HFFc6 (cell line): ENCODE results near the gene MKRN2. TPM values are rescaled to one million over a fixed set of nuclear protein-coding genes. Genes with fewer than 3 reads are reported as not detected.
"Not testable (repeated sequence)": the region's sequence is repeated elsewhere in the genome, so short reads cannot be mapped to it uniquely, and the experiment has no call there.

Experiments used
- DNase-seq: peaks from one replicate; pipeline ENCODE4 v3.0.0-alpha.2; 2018
- H3K27ac Mint-ChIP-seq: 2 replicates; pipeline ENCODE4 v1.8.0; 2020; ENCODE audit warnings: mild to moderate bottlenecking, mixed read lengths
- H3K27me3 Mint-ChIP-seq: 2 replicates; pipeline ENCODE4 v1.8.0; 2021; ENCODE audit warnings: mild to moderate bottlenecking, moderate library complexity, mixed read lengths; ENCODE audit not compliant: insufficient read depth
- H3K36me3 Mint-ChIP-seq: 2 replicates; pipeline ENCODE4 v1.8.0; 2021; ENCODE audit warnings: low read depth, mixed read lengths
- H3K4me1 Mint-ChIP-seq: 2 replicates; pipeline ENCODE4 v1.8.0; 2020; ENCODE audit warnings: low read depth, mixed read lengths
- H3K4me3 Mint-ChIP-seq: 2 replicates; pipeline ENCODE4 v1.8.0; 2020; ENCODE audit warnings: mild to moderate bottlenecking, moderate library complexity, mixed read lengths
- H3K9me3 Mint-ChIP-seq: 2 replicates; pipeline ENCODE4 v1.8.0; 2020; ENCODE audit warnings: mild to moderate bottlenecking, mixed read lengths
- CTCF ChIP-seq: fragments of 200-600 bp; sonication (generic); IDR thresholded peaks from 2 replicates; pipeline ENCODE4 v1.5.0; 2021; ENCODE audit warnings: antibody characterized with exemption, mild to moderate bottlenecking
- total RNA-seq, 6 experiments: library from RNA; stranded (reverse); fragmentation: NEBNext Ultra II Directional; extraction: Animal tissue kit (Norgen Biotek cat#: 25700); gene quantifications; 2 replicates in 1 of 6; 3 replicates in 5 of 6; pipeline ENCODE4 v1.2.3, GENCODE V29; 2021

MKRN2 gene
- total RNA-seq, 6 experiments from 2014 or later, result 31.0 to 35.8 (median 34.8) TPM

- H3K27me3 Mint-ChIP-seq, result peaks cover 2% of the 10 kb centered on the region; the same call in 1 of the 2 replicates
- TF ChIP-seq CTCF, result no peak
- H3K9me3 Mint-ChIP-seq, result no peaks in the 10 kb centered on the region
- H3K4me3 Mint-ChIP-seq, result no peak overlapping the region
- H3K27ac Mint-ChIP-seq, result peak overlapping the region; percentile 65
- H3K36me3 Mint-ChIP-seq, result no peaks in the 10 kb centered on the region
- DNase-seq, result peak; percentile 53
- H3K4me1 Mint-ChIP-seq, result peaks cover 46% of the 10 kb centered on the region
These were observed 72.7 kb downstream of the MKRN2 start for GRCh38 chr3:12629560-12629959.

- peaks cover 42% of the 10 kb centered on the region for H3K4me1 Mint-ChIP-seq
- H3K9me3 Mint-ChIP-seq, result no peaks in the 10 kb centered on the region
- no peaks in the 10 kb centered on the region for H3K36me3 Mint-ChIP-seq
- H3K27me3 Mint-ChIP-seq, result peaks cover 2% of the 10 kb centered on the region; the same call in 1 of the 2 replicates
- TF ChIP-seq CTCF, result no peak
- DNase-seq, result no peak
- H3K4me3 Mint-ChIP-seq, result no peak overlapping the region
- peak overlapping the region; percentile 65; the same call in 1 of the 2 replicates for H3K27ac Mint-ChIP-seq
These were observed 73.4 kb downstream of the MKRN2 start for GRCh38 chr3:12630292-12630691.

- H3K27ac Mint-ChIP-seq, result not testable (repeated sequence)
These were observed 74.0 kb downstream of the MKRN2 start for GRCh38 chr3:12630843-12631242.

GRCh38 chr3:12632523-12632922, 75.6 kb downstream of the MKRN2 start:
- DNase-seq, result no peak
- no peaks in the 10 kb centered on the region for H3K9me3 Mint-ChIP-seq
- H3K27me3 Mint-ChIP-seq, result peaks cover 2% of the 10 kb centered on the region; the same call in 1 of the 2 replicates
- H3K27ac Mint-ChIP-seq, result no peak overlapping the region; the same call in 1 of the 2 replicates
- no peak overlapping the region for H3K4me3 Mint-ChIP-seq
- no peak for TF ChIP-seq CTCF
- no peaks in the 10 kb centered on the region for H3K36me3 Mint-ChIP-seq
- peaks cover 31% of the 10 kb centered on the region for H3K4me1 Mint-ChIP-seq

More at GRCh38 chr3:12630843-12631242, 74.0 kb downstream of the MKRN2 start:
- not testable (repeated sequence) for H3K27me3 Mint-ChIP-seq, H3K4me3 Mint-ChIP-seq, DNase-seq, H3K9me3 Mint-ChIP-seq, H3K36me3 Mint-ChIP-seq
- H3K4me1 Mint-ChIP-seq, result peaks cover 37% of the 10 kb centered on the region

- H3K4me1 Mint-ChIP-seq, result peaks cover 33% of the 10 kb centered on the region
- no peak overlapping the region for H3K27ac Mint-ChIP-seq
- TF ChIP-seq CTCF, result no peak
- no peaks in the 10 kb centered on the region; the same call in 1 of the 2 replicates for H3K27me3 Mint-ChIP-seq
- DNase-seq, result no peak
- no peak overlapping the region for H3K4me3 Mint-ChIP-seq
- no peaks in the 10 kb centered on the region for H3K9me3 Mint-ChIP-seq
- H3K36me3 Mint-ChIP-seq, result peaks cover 5% of the 10 kb centered on the region; the same call in 1 of the 2 replicates
These were observed 76.2 kb downstream of the MKRN2 start for GRCh38 chr3:12633108-12633507.

Other genes with a start within 250 kb of the MKRN2 start
- 10 to 100 TPM in 4 of 6 experiments, 1 to 10 TPM in 2; 9.3 to 15.5 (median 10.9) TPM for gene TSEN2, start 72.6 kb upstream of the MKRN2 start, total RNA-seq
- gene MKRN2OS, start 11.6 kb upstream of the MKRN2 start, total RNA-seq, result not detected
- gene RAF1, start 107.0 kb downstream of the MKRN2 start, total RNA-seq, result 10 to 100 TPM; 78.9 to 97.5 (median 86.8) TPM
- gene TMEM40, start 202.2 kb downstream of the MKRN2 start, total RNA-seq, result under 1 TPM in 3 of 6 experiments, not detected in 3; 0.32 to 0.40 (median 0.36) TPM
- 10 to 100 TPM in 1 of 6 experiments, 1 to 10 TPM in 5; 4.5 to 10.5 (median 8.3) TPM for gene CAND2, start 239.6 kb downstream of the MKRN2 start, total RNA-seq